ENCODE data around the gene SUSD5. TPM values are rescaled to one million over a fixed set of nuclear protein-coding genes. Genes with fewer than 3 reads are reported as not detected.
"Not testable (repeated sequence)": the region's sequence is repeated elsewhere in the genome, so short reads cannot be mapped to it uniquely, and the experiment has no call there.

The SUSD5 gene
- total RNA-seq, 4 donors from 2014 or later: 0.13 to 1.2 (median 0.76) TPM; not detected in 1

DNA sequence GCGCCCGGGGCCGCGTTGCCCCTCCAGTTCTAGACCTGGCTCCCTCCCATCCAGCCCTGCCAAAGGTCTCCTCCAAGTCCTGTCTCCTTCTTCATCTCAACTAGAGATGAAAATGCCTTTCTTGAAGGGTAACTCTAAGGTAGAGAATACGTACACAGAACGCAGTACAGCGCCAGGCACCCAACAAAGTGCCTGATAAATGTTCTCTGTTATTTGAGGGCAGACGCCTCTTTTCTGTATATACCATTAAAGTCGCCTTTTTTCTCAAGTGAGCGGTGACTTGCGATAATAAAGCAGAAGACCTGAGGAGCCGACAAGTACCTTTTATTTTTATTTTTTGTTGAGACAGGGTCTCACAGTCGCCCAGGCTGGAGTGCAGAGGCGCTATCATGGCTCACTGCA, 104.0 kb downstream of the SUSD5 start:
- H3K27me3 ChIP-seq: no peaks in the 10 kb centered on the region
- DNase-seq: no peak
- H3K27ac ChIP-seq: peak overlapping the region; percentile 89 to 99 (median 94)
- peak overlapping the region; percentile 67 to 87 (median 84) for H3K4me3 ChIP-seq
- peaks cover 0 to 18% (median 0%) of the 10 kb centered on the region in 3 donors for H3K36me3 ChIP-seq
- H3K4me1 ChIP-seq: peaks cover 3 to 51% (median 6%) of the 10 kb centered on the region in 3 donors
- no peak for TF ChIP-seq POLR2A (IDR thresholded peaks at IDR 0.05)
- TF ChIP-seq, protein P1, sequence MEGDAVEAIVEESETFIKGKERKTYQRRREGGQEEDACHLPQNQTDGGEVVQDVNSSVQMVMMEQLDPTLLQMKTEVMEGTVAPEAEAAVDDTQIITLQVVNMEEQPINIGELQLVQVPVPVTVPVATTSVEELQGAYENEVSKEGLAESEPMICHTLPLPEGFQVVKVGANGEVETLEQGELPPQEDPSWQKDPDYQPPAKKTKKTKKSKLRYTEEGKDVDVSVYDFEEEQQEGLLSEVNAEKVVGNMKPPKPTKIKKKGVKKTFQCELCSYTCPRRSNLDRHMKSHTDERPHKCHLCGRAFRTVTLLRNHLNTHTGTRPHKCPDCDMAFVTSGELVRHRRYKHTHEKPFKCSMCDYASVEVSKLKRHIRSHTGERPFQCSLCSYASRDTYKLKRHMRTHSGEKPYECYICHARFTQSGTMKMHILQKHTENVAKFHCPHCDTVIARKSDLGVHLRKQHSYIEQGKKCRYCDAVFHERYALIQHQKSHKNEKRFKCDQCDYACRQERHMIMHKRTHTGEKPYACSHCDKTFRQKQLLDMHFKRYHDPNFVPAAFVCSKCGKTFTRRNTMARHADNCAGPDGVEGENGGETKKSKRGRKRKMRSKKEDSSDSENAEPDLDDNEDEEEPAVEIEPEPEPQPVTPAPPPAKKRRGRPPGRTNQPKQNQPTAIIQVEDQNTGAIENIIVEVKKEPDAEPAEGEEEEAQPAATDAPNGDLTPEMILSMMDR (IDR thresholded peaks at IDR 0.05): no peak
- intact Hi-C loops (cut with DNase I): no loop called here
- WGBS, 2 donors: 26 to 33% methylated on average over 9 to 10 of the region's 14 CpGs
- H3K9me3 ChIP-seq: no peaks in the 10 kb centered on the region

DNA sequence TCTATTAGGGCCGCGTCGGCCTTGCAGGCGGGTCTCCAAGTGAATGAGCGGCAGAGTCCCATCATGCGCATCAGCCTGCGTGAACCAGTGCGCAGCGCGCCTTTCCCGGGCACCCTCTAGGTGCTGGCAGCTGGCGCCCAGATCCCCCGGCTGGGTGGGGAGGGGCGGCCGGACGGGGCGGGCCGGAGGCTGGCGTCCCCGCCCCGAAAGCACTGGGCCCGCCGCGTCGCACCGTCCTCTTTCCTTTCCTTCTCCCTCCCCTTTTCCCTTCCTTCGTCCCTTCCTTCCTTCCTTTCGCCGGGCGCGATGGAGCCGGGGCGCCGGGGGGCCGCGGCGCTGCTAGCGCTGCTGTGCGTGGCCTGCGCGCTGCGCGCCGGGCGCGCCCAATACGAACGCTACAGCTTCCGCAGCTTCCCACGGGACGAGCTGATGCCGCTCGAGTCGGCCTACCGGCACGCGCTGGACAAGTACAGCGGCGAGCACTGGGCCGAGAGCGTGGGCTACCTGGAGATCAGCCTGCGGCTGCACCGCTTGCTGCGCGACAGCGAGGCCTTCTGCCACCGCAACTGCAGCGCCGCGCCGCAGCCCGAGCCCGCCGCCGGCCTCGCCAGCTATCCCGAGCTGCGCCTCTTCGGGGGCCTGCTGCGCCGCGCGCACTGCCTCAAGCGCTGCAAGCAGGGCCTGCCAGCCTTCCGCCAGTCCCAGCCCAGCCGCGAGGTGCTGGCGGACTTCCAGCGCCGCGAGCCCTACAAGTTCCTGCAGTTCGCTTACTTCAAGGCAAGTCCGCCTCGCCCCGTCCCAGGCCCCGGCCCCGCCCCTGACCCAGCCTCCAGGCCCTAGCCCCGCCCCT, 104.6 kb downstream of the SUSD5 start, which contains the start of gene CRTAP:
TSS of gene CRTAP (plus strand) at position 243 of the 850 bp plus-strand sequence. CDS start at position 307, 64 bp downstream.
- intact Hi-C loops (cut with DNase I): no loop called here
- WGBS, 2 donors: 0 to 1% methylated on average over 15 to 50 of the region's 98 CpGs
- peak; percentile 80 for DNase-seq
- Histone ChIP-seq H3K4me1 (peaks cover 3 to 49% (median 6%) of the 10 kb centered on the region in 3 donors), H3K36me3 (peaks cover 0 to 14% (median 0%) of the 10 kb centered on the region in 3 donors), H3K4me3 (peak within 1 kb of the TSS; percentile 67 to 87 (median 84)), H3K27me3 (no peaks in the 10 kb centered on the region), H3K9me3 (no peaks in the 10 kb centered on the region), H3K27ac (peak within 1 kb of the TSS; percentile 89 to 99 (median 94))
- TF ChIP-seq, protein P1 (IDR thresholded peaks at IDR 0.05): peak in 1 of 6 experiments; percentile 21
- TF ChIP-seq POLR2A (IDR thresholded peaks at IDR 0.05): peak in 2 of 4 donors; percentile 44 to 56

DNA sequence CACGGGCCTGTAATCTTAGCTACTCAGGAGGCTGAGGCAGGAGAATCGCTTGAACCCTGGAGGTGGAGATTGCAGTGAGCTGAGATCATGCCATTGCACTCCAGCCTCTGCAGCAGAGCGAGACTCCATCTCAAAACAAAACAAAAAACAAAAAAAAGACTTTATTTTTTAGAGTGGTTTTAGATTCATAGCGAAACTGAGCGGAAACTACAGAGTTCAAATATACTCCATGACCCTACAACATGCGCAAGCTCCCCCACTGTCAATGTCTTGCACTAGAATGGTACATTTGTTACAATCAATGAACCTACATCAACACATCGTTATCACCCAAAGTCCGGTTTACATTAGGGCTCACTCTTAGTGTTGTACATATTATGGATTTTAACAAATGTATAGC, 107.0 kb downstream of the SUSD5 start:
- TF ChIP-seq POLR2A (IDR thresholded peaks at IDR 0.05): no peak
- TF ChIP-seq, protein P1 (IDR thresholded peaks at IDR 0.05): no peak
- Histone ChIP-seq H3K27ac (no peak overlapping the region), H3K9me3 (no peaks in the 10 kb centered on the region), H3K36me3 (no peaks in the 10 kb centered on the region), H3K27me3 (no peaks in the 10 kb centered on the region), H3K4me3 (no peak overlapping the region), H3K4me1 (peaks cover 3 to 33% (median 6%) of the 10 kb centered on the region in 3 donors)
- DNase-seq: no peak
- 81 to 89% methylated on average over 8 of the region's 8 CpGs for WGBS, 2 donors
- intact Hi-C loops (cut with DNase I): no loop called here

DNA sequence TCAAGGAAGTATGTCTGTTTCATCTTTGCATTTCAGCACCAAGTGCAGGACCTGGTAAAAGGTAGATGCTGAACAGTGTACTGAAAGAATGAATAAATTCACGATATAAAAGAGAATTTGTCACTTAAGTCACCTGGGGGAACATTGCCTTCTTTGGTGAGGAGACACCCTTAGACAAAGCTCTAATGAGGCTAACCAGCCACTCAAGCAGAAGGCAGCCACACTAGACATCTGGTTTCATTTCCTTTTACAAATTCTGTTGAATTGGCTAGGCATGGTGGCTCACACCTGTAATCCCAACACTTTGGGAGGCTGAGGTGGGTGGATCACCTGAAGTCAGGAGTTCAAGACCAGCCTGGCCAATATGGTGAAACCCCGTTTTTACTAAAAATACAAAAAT, 111.8 kb downstream of the SUSD5 start:
- H3K9me3 ChIP-seq; H3K27ac ChIP-seq; intact Hi-C loops (cut with DNase I); H3K36me3 ChIP-seq; H3K27me3 ChIP-seq; DNase-seq; H3K4me1 ChIP-seq; H3K4me3 ChIP-seq: not testable (repeated sequence)
- 69 to 100% methylated on average over 2 of the region's 2 CpGs for WGBS, 2 donors

DNA sequence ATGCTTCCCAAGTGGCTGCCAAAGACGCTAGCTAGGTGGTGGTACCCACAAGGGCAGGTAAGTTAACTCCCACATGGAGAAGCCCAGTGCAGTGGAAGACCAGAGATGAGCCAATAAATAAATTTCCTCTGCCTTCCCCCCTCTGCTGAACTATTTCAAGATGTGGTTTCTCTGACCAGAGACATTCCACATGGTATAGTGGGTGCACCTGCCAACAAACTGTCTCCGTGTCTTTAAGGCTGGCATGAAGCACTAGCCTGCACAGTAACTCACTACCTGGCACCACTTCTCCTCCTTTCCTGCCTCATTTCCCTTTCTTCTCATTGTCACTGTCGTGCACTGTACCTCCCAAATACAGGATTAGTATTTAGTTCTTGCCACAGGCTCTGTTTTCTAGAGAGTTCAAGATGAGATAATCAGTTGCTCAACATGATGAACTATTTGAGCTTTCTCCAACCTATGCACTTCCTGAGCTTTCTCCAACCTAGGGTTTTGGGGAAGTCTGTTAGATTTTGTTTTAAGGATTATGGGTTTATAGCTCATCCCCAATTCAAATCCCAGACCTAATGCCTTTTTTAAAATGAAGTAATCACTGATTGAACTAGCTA, 113.2 kb downstream of the SUSD5 start:
- Histone ChIP-seq H3K4me1 (no peaks in the 10 kb centered on the region), H3K9me3 (no peaks in the 10 kb centered on the region), H3K36me3 (no peaks in the 10 kb centered on the region), H3K27ac (no peak overlapping the region), H3K4me3 (no peak overlapping the region), H3K27me3 (no peaks in the 10 kb centered on the region)
- no peak for DNase-seq
- intact Hi-C loops (cut with DNase I): no loop called here
- TF ChIP-seq, protein P1 (IDR thresholded peaks at IDR 0.05): no peak
- no peak for TF ChIP-seq POLR2A (IDR thresholded peaks at IDR 0.05)
- 33 to 59% methylated on average over 2 to 3 of the region's 3 CpGs for WGBS, 2 donors
